ENCODE results near the gene THPO.

THPO gene

DNA sequence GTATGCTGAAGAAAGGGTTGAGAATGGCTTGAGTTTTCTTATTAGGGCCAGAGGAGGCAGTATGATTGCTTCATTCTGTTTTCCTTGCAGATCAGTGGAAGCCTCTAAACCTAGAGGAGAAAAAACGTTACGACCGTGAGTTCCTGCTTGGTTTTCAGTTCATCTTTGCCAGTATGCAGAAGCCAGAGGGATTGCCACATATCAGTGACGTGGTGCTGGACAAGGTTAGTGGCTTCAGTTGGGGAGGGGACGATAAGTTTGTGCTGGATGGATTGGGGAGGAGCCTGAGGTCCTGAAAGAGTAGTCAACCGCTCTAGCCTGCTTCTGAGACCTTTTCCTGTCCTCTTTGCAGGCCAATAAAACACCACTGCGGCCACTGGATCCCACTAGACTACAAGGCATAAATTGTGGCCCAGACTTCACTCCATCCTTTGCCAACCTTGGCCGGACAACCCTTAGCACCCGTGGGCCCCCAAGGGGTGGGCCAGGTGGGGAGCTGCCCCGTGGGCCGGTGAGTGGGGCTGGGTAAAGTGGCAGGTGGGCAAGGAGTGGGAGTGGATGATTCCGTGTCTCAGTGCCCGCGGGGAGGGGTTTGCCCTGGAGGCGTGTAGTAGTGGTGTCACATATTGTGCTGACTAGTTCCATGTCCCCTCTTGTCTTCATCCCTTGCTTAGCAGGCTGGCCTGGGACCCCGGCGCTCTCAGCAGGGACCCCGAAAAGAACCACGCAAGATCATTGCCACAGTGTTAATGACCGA lies 55.1 kb downstream of the THPO start:
- H3K27ac ChIP-seq = no peak overlapping the region

More for the DNA sequence above, 55.1 kb downstream of the THPO start:
- TF ChIP-seq ZFX (IDR thresholded peaks at IDR 0.05) = no peak
- TF ChIP-seq, protein P1, sequence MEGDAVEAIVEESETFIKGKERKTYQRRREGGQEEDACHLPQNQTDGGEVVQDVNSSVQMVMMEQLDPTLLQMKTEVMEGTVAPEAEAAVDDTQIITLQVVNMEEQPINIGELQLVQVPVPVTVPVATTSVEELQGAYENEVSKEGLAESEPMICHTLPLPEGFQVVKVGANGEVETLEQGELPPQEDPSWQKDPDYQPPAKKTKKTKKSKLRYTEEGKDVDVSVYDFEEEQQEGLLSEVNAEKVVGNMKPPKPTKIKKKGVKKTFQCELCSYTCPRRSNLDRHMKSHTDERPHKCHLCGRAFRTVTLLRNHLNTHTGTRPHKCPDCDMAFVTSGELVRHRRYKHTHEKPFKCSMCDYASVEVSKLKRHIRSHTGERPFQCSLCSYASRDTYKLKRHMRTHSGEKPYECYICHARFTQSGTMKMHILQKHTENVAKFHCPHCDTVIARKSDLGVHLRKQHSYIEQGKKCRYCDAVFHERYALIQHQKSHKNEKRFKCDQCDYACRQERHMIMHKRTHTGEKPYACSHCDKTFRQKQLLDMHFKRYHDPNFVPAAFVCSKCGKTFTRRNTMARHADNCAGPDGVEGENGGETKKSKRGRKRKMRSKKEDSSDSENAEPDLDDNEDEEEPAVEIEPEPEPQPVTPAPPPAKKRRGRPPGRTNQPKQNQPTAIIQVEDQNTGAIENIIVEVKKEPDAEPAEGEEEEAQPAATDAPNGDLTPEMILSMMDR (conservative IDR thresholded peaks at IDR 0.05) = no peak
